ENCODE measurements around the gene HPN.

- TF ChIP-seq EZH2 (IDR thresholded peaks at IDR 0.05; ENCODE audit: borderline replicate concordance, low read length) (no peak), CTCF (IDR thresholded peaks at IDR 0.05; ENCODE audit: low read length) (no peak)
These were observed 15.6 kb upstream of the HPN start for GRCh38 chr19:35025969-35026368.
